Gastrocnemius medialis (tissue), 4 donors: ENCODE results near the gene HOXD12. TPM values are rescaled to one million over a fixed set of nuclear protein-coding genes. Genes with fewer than 3 reads are reported as not detected.

ENCODE experiments used
- ATAC-seq, 2 donors: fragments of 150-250 bp; one replicate each; pipeline ENCODE4 v1.9.1; 2016
- DNase-seq, 2 donors: peaks; one replicate each; pipeline ENCODE4 v3.0.0-alpha.2; 2019
- H3K27ac ChIP-seq, 4 donors: fragments of 200-600 bp; sonication (generic); 1 replicate in 1 of 4; 2 replicates in 3 of 4; pipeline ENCODE4 v1.5.1; 2016 to 2018; ENCODE audit warnings: mild to moderate bottlenecking in 2 of 4, moderate library complexity in 1 of 4
- H3K27me3 ChIP-seq, 3 donors: fragments of 200-600 bp; sonication (generic) in 2 of 3; 1 replicate in 1 of 3; 2 replicates in 2 of 3; pipeline versions ENCODE4 v1.5.1 to v1.6.0; 2016 to 2019; ENCODE audit warnings: mild to moderate bottlenecking in 1 of 3, moderate library complexity in 1 of 3
- H3K36me3 ChIP-seq, 2 donors: fragments of 200-600 bp; sonication (generic) in 1 of 2; one replicate each; pipeline ENCODE4 v1.5.1; 2017 to 2018
- H3K4me1 ChIP-seq, 2 donors: fragments of 200-600 bp; sonication (generic) in 1 of 2; one replicate each; pipeline ENCODE4 v1.5.1; 2016 to 2017; ENCODE audit warnings: mild to moderate bottlenecking in 2 of 2
- H3K4me3 ChIP-seq, 4 donors: fragments of 200-600 bp; sonication (generic) in 3 of 4; 1 replicate in 1 of 4; 2 replicates in 3 of 4; pipeline ENCODE4 v1.5.1; 2016 to 2019; ENCODE audit warnings: mild to moderate bottlenecking in 2 of 4
- H3K9me3 ChIP-seq, 3 donors: fragments of 200-600 bp; sonication (generic) in 2 of 3; 1 replicate in 1 of 3; 2 replicates in 2 of 3; pipeline ENCODE4 v1.5.1; 2016 to 2019
- POLR2A ChIP-seq, 2 donors: fragments of 450-650 bp; IDR thresholded peaks; one replicate each; pipeline ENCODE4 v1.6.1; 2017; ENCODE audit warnings: antibody characterized with exemption in 2 of 2, mild to moderate bottlenecking in 2 of 2, moderate library complexity in 2 of 2
- in situ Hi-C, 4 donors: fragments of 200-750 bp; cut with MboI; loops; one replicate each; pipeline versions ENCODE4 v1.15.0 to v1.8.0; 2017; ENCODE audit warnings: low sequenced_read_pairs in 4 of 4
- intact Hi-C: fragments of 100-400 bp; cut with DNase I; formaldehyde crosslinking; loops from one replicate; pipeline ENCODE4 v1.15.1; 2023; ENCODE audit warnings: low total_unique reads
- total RNA-seq, 4 donors: library from RNA; depleted of rRNA; stranded (reverse); fragments of >200 nt; gene quantifications; one replicate each; pipeline versions ENCODE4 v1.1.0 to v1.2.3, GENCODE V29; 2016
- TF ChIP-seq, protein P1 (sequence below), 5 experiments: fragments of 450-650 bp in 3 of 5; fragments of 200-600 bp in 2 of 5; sonication (generic) in 2 of 5; IDR thresholded peaks in 4 of 5; conservative IDR thresholded peaks in 1 of 5; 1 replicate in 4 of 5; 2 replicates in 1 of 5; pipeline ENCODE4 v1.5.1; 2016 to 2019; ENCODE audit warnings: antibody characterized with exemption in 5 of 5, mild to moderate bottlenecking in 3 of 5, moderate library complexity in 3 of 5

The HOXD12 gene
- total RNA-seq, 4 donors from 2014 or later, result not detected

DNA sequence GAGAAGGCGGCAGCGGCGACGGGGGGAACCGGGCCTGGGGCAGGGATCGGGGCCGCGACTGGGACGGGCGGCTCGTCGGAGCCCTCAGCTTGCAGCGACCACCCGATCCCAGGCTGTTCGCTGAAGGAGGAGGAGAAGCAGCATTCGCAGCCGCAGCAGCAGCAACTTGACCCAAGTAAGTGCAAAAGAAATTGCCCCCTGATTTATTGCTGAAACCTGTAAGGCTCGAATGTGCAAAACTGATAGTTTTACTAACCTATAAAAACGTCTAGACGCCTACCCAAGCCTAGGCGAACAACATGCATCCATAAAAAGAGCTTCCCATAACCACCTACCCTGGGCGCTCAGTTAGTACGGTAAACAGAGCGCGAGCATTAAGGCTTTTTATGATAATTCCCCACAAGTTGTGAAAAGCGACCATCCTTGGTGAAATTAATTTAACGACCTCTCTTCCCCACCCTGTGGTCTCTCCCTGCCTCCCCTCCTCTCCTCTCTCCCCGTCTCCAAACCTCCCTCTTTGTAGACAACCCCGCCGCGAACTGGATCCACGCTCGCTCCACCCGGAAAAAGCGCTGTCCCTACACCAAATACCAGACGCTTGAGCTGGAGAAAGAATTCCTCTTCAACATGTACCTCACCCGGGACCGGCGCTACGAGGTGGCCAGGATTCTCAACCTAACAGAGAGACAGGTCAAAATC, 24.0 kb downstream of the HOXD12 start:
- no peak for DNase-seq
- Histone ChIP-seq H3K36me3 (no peaks in the 10 kb centered on the region), H3K27me3 (peaks cover 47 to 81% (median 71%) of the 10 kb centered on the region in 3 donors), H3K4me3 (peak overlapping the region; percentile 60 to 73 (median 70)), H3K4me1 (peaks cover 9 to 14% of the 10 kb centered on the region in 2 donors), H3K27ac (peak overlapping the region in 2 of 4 donors; percentile 75 to 84), H3K9me3 (no peaks in the 10 kb centered on the region)
- no peak for TF ChIP-seq POLR2A (IDR thresholded peaks at IDR 0.05)
- TF ChIP-seq, protein P1, sequence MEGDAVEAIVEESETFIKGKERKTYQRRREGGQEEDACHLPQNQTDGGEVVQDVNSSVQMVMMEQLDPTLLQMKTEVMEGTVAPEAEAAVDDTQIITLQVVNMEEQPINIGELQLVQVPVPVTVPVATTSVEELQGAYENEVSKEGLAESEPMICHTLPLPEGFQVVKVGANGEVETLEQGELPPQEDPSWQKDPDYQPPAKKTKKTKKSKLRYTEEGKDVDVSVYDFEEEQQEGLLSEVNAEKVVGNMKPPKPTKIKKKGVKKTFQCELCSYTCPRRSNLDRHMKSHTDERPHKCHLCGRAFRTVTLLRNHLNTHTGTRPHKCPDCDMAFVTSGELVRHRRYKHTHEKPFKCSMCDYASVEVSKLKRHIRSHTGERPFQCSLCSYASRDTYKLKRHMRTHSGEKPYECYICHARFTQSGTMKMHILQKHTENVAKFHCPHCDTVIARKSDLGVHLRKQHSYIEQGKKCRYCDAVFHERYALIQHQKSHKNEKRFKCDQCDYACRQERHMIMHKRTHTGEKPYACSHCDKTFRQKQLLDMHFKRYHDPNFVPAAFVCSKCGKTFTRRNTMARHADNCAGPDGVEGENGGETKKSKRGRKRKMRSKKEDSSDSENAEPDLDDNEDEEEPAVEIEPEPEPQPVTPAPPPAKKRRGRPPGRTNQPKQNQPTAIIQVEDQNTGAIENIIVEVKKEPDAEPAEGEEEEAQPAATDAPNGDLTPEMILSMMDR (IDR thresholded peaks at IDR 0.05 in 4 of 5, conservative IDR thresholded peaks at IDR 0.05 in 1 of 5), result no peak
- in situ Hi-C loops (loop anchor here in 3 of 4 donors (10.0 to 25.0 kb wide), 2 partner anchors 511 to 689 kb away; no protein-coding TSS in a partner anchor), intact Hi-C loops (loop anchor here (10.0 kb wide), 1 partner anchor 1021 kb away; no protein-coding TSS in a partner anchor)
- no peak for ATAC-seq

GRCh38 chr2:176124110-176124946, 24.7 kb downstream of the HOXD12 start:
- peaks cover 6 to 11% of the 10 kb centered on the region in 2 donors for H3K4me1 ChIP-seq
- in situ Hi-C loops (loop anchor here in 3 of 4 donors (10.0 to 25.0 kb wide), 2 partner anchors 510 to 688 kb away; no protein-coding TSS in a partner anchor), intact Hi-C loops (loop anchor here (10.0 kb wide), 1 partner anchor 1020 kb away; no protein-coding TSS in a partner anchor)
- H3K27ac ChIP-seq, result no peak overlapping the region
- DNase-seq (no peak), ATAC-seq (no peak)
- no peaks in the 10 kb centered on the region for H3K36me3 ChIP-seq
- peak overlapping the region in 2 of 4 donors; percentile 60 to 68 for H3K4me3 ChIP-seq
- TF ChIP-seq, protein P1 (IDR thresholded peaks at IDR 0.05 in 4 of 5, conservative IDR thresholded peaks at IDR 0.05 in 1 of 5), result no peak
- TF ChIP-seq POLR2A (IDR thresholded peaks at IDR 0.05), result no peak
- peaks cover 39 to 80% (median 69%) of the 10 kb centered on the region in 3 donors for H3K27me3 ChIP-seq
- no peaks in the 10 kb centered on the region for H3K9me3 ChIP-seq

GRCh38 chr2:176124947-176125771, 25.6 kb downstream of the HOXD12 start:
- TF ChIP-seq, protein P1 (IDR thresholded peaks at IDR 0.05 in 4 of 5, conservative IDR thresholded peaks at IDR 0.05 in 1 of 5), result no peak
- TF ChIP-seq POLR2A (IDR thresholded peaks at IDR 0.05), result no peak
- in situ Hi-C loops (loop anchor here (5.0 to 25.0 kb wide), 8 partner anchors 327 to 1037 kb away; no protein-coding TSS in a partner anchor), intact Hi-C loops (loop anchor here (5.0 to 10.0 kb wide), 3 partner anchors 527 to 1020 kb away; no protein-coding TSS in a partner anchor)
- no peaks in the 10 kb centered on the region for H3K36me3 ChIP-seq
- no peak overlapping the region for H3K27ac ChIP-seq
- no peak overlapping the region for H3K4me3 ChIP-seq
- DNase-seq (no peak), ATAC-seq (no peak)
- peaks cover 31 to 74% (median 64%) of the 10 kb centered on the region in 3 donors for H3K27me3 ChIP-seq
- peaks cover 6 to 11% of the 10 kb centered on the region in 2 donors for H3K4me1 ChIP-seq
- H3K9me3 ChIP-seq, result no peaks in the 10 kb centered on the region

- intact Hi-C loops (loop anchor here (2.0 to 10.0 kb wide), 4 partner anchors 513 to 1019 kb away; no protein-coding TSS in a partner anchor), in situ Hi-C loops (loop anchor here (5.0 to 25.0 kb wide), 8 partner anchors 327 to 1037 kb away; no protein-coding TSS in a partner anchor)
- H3K27me3 ChIP-seq, result peaks cover 25 to 74% (median 59%) of the 10 kb centered on the region in 3 donors
These were observed 26.1 kb downstream of the HOXD12 start for GRCh38 chr2:176125772-176126054.

More at GRCh38 chr2:176125772-176126054, 26.1 kb downstream of the HOXD12 start:
- H3K4me1 ChIP-seq, result peaks cover 6 to 11% of the 10 kb centered on the region in 2 donors
- H3K27ac ChIP-seq, result no peak overlapping the region
- no peaks in the 10 kb centered on the region for H3K36me3 ChIP-seq
- no peak overlapping the region for H3K4me3 ChIP-seq
- H3K9me3 ChIP-seq, result no peaks in the 10 kb centered on the region
- TF ChIP-seq POLR2A (IDR thresholded peaks at IDR 0.05), result no peak
- TF ChIP-seq, protein P1 (IDR thresholded peaks at IDR 0.05 in 4 of 5, conservative IDR thresholded peaks at IDR 0.05 in 1 of 5), result no peak
- ATAC-seq (no peak), DNase-seq (no peak)
